Neutrophil (primary cell): ENCODE measurements around the gene ENPP5.
"Not testable (repeated sequence)": the region's sequence is repeated elsewhere in the genome, so short reads cannot be mapped to it uniquely, and the experiment has no call there.

Experiments used
- H3K27ac ChIP-seq: fragments of 200-600 bp; sonication (generic); 2 replicates; pipeline ENCODE4 v1.5.1; 2016; ENCODE audit warnings: mild to moderate bottlenecking, moderate library complexity
- H3K27me3 ChIP-seq: fragments of 200-600 bp; sonication (generic); 2 replicates; pipeline ENCODE4 v1.6.0; 2016; ENCODE audit warnings: mild to moderate bottlenecking
- H3K36me3 ChIP-seq: fragments of 200-600 bp; sonication (generic); 2 replicates; pipeline ENCODE4 v1.5.1; 2017
- H3K4me1 ChIP-seq, 2 experiments: fragments of 200-600 bp in 1 of 2; sonication (generic) in 1 of 2; 1 replicate in 1 of 2; 2 replicates in 1 of 2; pipeline versions ENCODE4 v1.5.1 to v1.6.1; 2013 to 2016; ENCODE audit warnings: low read depth in 1 of 2, low read length in 1 of 2, mild to moderate bottlenecking in 1 of 2, moderate library complexity in 1 of 2; ENCODE audit not compliant: control insufficient read depth in 1 of 2, insufficient read depth in 1 of 2
- H3K4me3 ChIP-seq, 2 experiments: fragments of 200-600 bp in 1 of 2; sonication (generic) in 1 of 2; 1 replicate in 1 of 2; 2 replicates in 1 of 2; pipeline ENCODE4 v1.5.1; 2013 to 2016; ENCODE audit warnings: low read depth in 1 of 2, low read length in 1 of 2, mild to moderate bottlenecking in 1 of 2, moderate library complexity in 1 of 2
- H3K9me3 ChIP-seq: fragments of 200-600 bp; sonication (generic); 2 replicates; pipeline ENCODE4 v1.5.1; 2016
- TF ChIP-seq, protein P1 (sequence below): fragments of 200-600 bp; sonication (generic); IDR thresholded peaks from 2 replicates; pipeline ENCODE4 v1.5.1; 2016; ENCODE audit warnings: antibody characterized with exemption

Gene ENPP5

DNA sequence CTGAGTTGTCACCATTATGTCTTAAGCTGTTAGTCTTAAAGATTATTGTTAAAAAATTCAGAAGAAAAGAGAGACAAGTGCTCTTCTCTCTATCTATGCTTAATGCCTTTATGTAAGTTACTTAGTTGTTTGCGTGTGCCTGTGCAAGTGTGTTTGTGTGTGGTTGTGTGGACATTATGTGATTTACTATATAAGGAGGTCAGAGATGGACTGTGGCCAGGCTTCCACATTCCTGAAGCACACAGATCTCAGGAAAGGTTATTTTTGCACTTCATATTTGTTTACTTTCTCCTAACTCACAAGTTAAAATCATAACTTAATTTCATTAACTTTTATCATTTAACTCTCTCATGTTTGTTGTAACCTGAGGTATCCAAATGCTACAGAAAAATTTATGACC, 26.5 kb downstream of the ENPP5 start:
- H3K4me1 ChIP-seq, result peaks cover 29 to 55% of the 10 kb centered on the region in 2 experiments
- TF ChIP-seq, protein P1, sequence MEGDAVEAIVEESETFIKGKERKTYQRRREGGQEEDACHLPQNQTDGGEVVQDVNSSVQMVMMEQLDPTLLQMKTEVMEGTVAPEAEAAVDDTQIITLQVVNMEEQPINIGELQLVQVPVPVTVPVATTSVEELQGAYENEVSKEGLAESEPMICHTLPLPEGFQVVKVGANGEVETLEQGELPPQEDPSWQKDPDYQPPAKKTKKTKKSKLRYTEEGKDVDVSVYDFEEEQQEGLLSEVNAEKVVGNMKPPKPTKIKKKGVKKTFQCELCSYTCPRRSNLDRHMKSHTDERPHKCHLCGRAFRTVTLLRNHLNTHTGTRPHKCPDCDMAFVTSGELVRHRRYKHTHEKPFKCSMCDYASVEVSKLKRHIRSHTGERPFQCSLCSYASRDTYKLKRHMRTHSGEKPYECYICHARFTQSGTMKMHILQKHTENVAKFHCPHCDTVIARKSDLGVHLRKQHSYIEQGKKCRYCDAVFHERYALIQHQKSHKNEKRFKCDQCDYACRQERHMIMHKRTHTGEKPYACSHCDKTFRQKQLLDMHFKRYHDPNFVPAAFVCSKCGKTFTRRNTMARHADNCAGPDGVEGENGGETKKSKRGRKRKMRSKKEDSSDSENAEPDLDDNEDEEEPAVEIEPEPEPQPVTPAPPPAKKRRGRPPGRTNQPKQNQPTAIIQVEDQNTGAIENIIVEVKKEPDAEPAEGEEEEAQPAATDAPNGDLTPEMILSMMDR, result no peak
- H3K36me3 ChIP-seq, result no peaks in the 10 kb centered on the region
- no peak overlapping the region for H3K4me3 ChIP-seq
- no peaks in the 10 kb centered on the region for H3K27me3 ChIP-seq
- no peaks in the 10 kb centered on the region for H3K9me3 ChIP-seq
- no peak overlapping the region for H3K27ac ChIP-seq

DNA sequence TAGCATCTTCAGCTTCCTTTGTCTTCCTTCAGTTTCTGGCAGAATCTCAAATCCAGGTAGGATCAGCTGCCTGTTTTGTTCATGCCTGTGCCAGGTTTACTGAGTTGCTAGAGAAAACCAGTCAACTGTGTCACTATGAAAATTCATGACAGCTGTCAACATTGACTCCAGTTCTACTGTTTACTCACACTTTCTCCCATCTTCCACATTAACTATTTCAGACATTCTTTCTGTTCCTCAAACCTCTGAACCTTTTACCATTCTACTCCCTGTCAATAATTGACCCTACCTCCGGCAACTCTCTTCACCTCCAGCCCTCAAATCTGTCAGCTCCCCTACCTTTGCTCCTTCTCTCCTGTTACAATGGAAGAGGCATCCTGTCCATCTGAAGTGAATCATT, 32.5 kb downstream of the ENPP5 start:
- Histone ChIP-seq H3K36me3 (no peaks in the 10 kb centered on the region), H3K9me3 (no peaks in the 10 kb centered on the region), H3K4me1 (peaks cover 44 to 83% of the 10 kb centered on the region in 2 experiments), H3K27ac (peak overlapping the region; percentile 28), H3K27me3 (no peaks in the 10 kb centered on the region), H3K4me3 (no peak overlapping the region)
- TF ChIP-seq, protein P1, result no peak

DNA sequence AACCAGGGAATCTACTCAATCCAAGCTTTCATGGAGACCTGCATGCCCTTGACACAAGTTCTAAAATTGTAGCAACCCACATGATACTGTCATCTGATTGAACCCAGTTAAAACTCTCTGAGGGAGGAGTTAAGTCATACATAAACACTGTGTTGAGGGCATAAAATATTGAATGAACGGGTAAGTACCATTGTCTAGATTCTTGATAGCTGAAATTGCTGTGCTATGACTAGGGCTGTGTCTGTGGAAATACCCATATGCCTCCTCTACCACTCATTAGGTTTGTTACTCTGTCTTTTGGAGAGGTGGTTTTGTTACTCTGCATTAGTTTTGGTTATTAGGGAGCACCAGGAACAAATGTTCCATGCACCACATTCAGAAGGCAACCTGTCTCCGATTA, 33.4 kb downstream of the ENPP5 start:
- TF ChIP-seq, protein P1, result no peak
- Histone ChIP-seq H3K36me3 (no peaks in the 10 kb centered on the region), H3K27ac (no peak overlapping the region), H3K9me3 (no peaks in the 10 kb centered on the region), H3K4me1 (peaks cover 35 to 77% of the 10 kb centered on the region in 2 experiments), H3K4me3 (no peak overlapping the region), H3K27me3 (no peaks in the 10 kb centered on the region)

DNA sequence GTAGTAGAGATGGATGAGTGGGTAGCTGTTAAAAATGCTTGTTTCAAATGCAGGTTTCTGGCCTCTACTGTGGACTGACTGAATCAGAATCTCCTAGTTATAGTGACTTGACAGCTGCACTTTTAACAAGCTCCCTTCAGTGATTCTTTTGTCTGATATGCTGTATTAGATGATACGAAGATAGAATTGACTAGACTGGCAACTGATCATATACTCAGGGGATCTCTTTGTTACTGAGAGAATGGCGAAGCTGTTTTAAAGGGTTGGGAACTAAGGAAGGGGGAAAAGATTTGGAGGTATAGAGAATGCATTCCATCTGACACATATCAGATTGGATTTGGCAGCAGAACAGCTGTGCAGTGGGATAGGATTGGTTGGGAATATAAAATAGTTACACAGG, 33.9 kb downstream of the ENPP5 start:
- H3K36me3 ChIP-seq, result no peaks in the 10 kb centered on the region
- no peak overlapping the region for H3K27ac ChIP-seq
- no peaks in the 10 kb centered on the region for H3K9me3 ChIP-seq
- no peak overlapping the region for H3K4me3 ChIP-seq
- TF ChIP-seq, protein P1, result no peak
- H3K4me1 ChIP-seq, result peaks cover 35 to 75% of the 10 kb centered on the region in 2 experiments
- H3K27me3 ChIP-seq, result no peaks in the 10 kb centered on the region

DNA sequence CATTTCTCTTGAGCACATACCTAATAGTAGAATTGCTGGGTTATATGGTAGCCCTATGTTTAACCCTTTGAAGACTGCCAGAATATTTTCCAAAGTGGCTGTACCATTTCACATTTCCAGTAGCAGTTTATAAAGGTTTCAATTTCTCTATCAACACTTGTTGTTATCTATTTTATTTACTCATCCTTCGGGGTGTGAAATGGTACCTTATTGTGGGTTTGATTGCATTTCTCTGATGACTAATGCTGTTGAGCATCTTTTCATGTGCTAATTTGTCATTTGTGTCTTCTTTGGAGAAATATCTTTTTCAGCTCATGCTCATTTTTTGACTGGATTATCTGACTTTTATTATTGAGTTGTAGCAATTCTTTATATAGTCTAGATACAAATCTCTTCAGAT, 35.6 kb downstream of the ENPP5 start:
- Histone ChIP-seq H3K27me3 (no peaks in the 10 kb centered on the region), H3K9me3 (no peaks in the 10 kb centered on the region), H3K36me3 (no peaks in the 10 kb centered on the region), H3K4me1 (peaks cover 42 to 69% of the 10 kb centered on the region in 2 experiments), H3K27ac (no peak overlapping the region), H3K4me3 (no peak overlapping the region)
- TF ChIP-seq, protein P1, result no peak

DNA sequence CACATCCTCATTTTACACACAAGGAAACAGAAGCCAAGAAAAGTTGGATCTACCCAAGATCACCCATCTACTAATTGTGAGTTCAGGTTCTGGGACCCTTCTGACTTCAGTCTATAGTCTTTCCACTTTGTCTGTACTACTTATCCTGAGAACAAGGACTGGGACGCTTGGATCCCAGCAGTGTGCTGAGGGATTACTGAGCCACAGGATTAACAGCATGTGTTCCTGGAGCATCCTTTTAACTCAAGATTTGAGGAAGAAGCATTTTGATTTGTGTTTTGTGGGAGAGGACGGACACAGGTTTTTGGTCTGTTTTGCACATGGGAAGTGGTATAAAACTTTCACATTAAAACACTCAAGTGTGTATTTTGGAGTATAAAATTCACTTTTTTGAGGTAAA, 36.6 kb downstream of the ENPP5 start:
- Histone ChIP-seq H3K9me3 (no peaks in the 10 kb centered on the region), H3K36me3 (no peaks in the 10 kb centered on the region), H3K27me3 (no peaks in the 10 kb centered on the region), H3K4me3 (no peak overlapping the region), H3K4me1 (peaks cover 37 to 63% of the 10 kb centered on the region in 2 experiments), H3K27ac (peak overlapping the region; percentile 27)
- TF ChIP-seq, protein P1, result no peak

DNA sequence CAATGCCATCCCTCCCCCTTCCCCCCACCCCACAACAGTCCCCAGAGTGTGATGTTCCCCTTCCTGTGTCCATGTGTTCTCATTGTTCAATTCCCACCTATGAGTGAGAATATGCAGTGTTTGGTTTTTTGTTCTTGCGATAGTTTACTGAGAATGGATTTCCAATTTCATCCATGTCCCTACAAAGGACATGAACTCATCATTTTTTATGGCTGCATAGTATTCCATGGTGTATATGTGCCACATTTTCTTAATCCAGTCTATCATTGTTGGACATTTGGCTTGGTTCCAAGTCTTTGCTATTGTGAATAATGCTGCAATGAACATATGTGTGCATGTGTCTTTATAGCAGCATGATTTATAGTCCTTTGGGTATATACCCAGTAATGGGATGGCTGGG, 39.5 kb downstream of the ENPP5 start:
- H3K4me3 ChIP-seq, H3K36me3 ChIP-seq, H3K27me3 ChIP-seq, H3K9me3 ChIP-seq, H3K27ac ChIP-seq: not testable (repeated sequence)
- H3K4me1 ChIP-seq, result peaks cover 50 to 63% of the 10 kb centered on the region in 2 experiments
